CD14-positive monocyte (primary cell): ENCODE measurements around the gene SERPINA5. TPM values are rescaled to one million over a fixed set of nuclear protein-coding genes. Genes with fewer than 3 reads are reported as not detected.

ENCODE experiments used
- DNase-seq, 3 donors: peaks; one replicate each; pipeline ENCODE4 v3.0.0-alpha.2; 2011 to 2022
- H2AFZ ChIP-seq: 2 replicates; pipeline ENCODE4 v1.6.0; 2012; ENCODE audit warnings: mild to moderate bottlenecking, low read depth, low read length, inconsistent platforms; ENCODE audit not compliant: insufficient read depth, poor library complexity, severe bottlenecking
- H3K27ac ChIP-seq, 2 donors: 1 replicate in 1 of 2; 2 replicates in 1 of 2; pipeline ENCODE4 v1.5.1; 2012 to 2013; ENCODE audit warnings: low read length in 2 of 2, control low read depth in 1 of 2, inconsistent platforms in 1 of 2, low read depth in 1 of 2, mild to moderate bottlenecking in 1 of 2
- H3K27me3 ChIP-seq, 2 donors: one replicate each; pipeline versions ENCODE4 v1.6.0 to v1.6.1; 2011 to 2013; ENCODE audit warnings: low read length in 2 of 2; ENCODE audit not compliant: control insufficient read depth in 2 of 2, insufficient read depth in 2 of 2
- H3K36me3 ChIP-seq, 2 donors: replicated peaks in 1 of 2; 1 replicate in 1 of 2; 2 replicates in 1 of 2; pipeline versions ENCODE4 v1.5.1 to v1.6.1; 2012 to 2013; ENCODE audit warnings: low read length in 2 of 2, control low read depth in 1 of 2, inconsistent platforms in 1 of 2, mild to moderate bottlenecking in 1 of 2; ENCODE audit not compliant: insufficient read depth in 2 of 2, control insufficient read depth in 1 of 2
- H3K4me1 ChIP-seq, 2 donors: 1 replicate in 1 of 2; 2 replicates in 1 of 2; pipeline versions ENCODE4 v1.5.1 to v1.6.1; 2012 to 2013; ENCODE audit warnings: low read length in 2 of 2, control low read depth in 1 of 2, inconsistent platforms in 1 of 2, mild to moderate bottlenecking in 1 of 2, moderate library complexity in 1 of 2; ENCODE audit not compliant: insufficient read depth in 2 of 2, control insufficient read depth in 1 of 2
- H3K4me2 ChIP-seq: replicated peaks from 2 replicates; pipeline ENCODE3; 2012; ENCODE audit warnings: low read length, moderate library complexity, mild to moderate bottlenecking; ENCODE audit not compliant: poor library complexity, severe bottlenecking; ENCODE audit errors: extremely low read depth
- H3K4me3 ChIP-seq, 3 experiments: fragments of 200-600 bp in 1 of 3; sonication (generic) in 1 of 3; replicated peaks in 1 of 3; 1 replicate in 2 of 3; 2 replicates in 1 of 3; pipeline ENCODE4 v1.5.1; 2011 to 2013; ENCODE audit warnings: low read length in 3 of 3, mild to moderate bottlenecking in 3 of 3, control low read depth in 2 of 3, low read depth in 2 of 3, inconsistent platforms in 1 of 3, moderate library complexity in 1 of 3
- H3K79me2 ChIP-seq: 2 replicates; pipeline ENCODE4 v1.6.0; 2012; ENCODE audit warnings: mild to moderate bottlenecking, control low read depth, inconsistent platforms, low read length, moderate library complexity; ENCODE audit not compliant: insufficient read depth
- H3K9ac ChIP-seq: 2 replicates; pipeline ENCODE4 v1.6.0; 2017; ENCODE audit warnings: low read length, mild to moderate bottlenecking; ENCODE audit not compliant: insufficient read depth, poor library complexity, severe bottlenecking
- H3K9me3 ChIP-seq, 2 donors: replicated peaks in 1 of 2; 1 replicate in 1 of 2; 2 replicates in 1 of 2; pipeline versions ENCODE4 v1.5.1 to v1.6.1; 2012 to 2013; ENCODE audit warnings: low read length in 2 of 2, control low read depth in 1 of 2; ENCODE audit not compliant: control insufficient read depth in 1 of 2, insufficient read depth in 1 of 2
- H4K20me1 ChIP-seq: 2 replicates; pipeline ENCODE4 v1.6.0; 2012; ENCODE audit warnings: mild to moderate bottlenecking, low read length, control low read depth, moderate library complexity; ENCODE audit not compliant: insufficient read depth
- H3K27ac Mint-ChIP-seq, 7 donors: one replicate each; pipeline ENCODE4 v1.8.0; 2020; ENCODE audit warnings: mild to moderate bottlenecking in 7 of 7, mixed read lengths in 7 of 7, moderate library complexity in 6 of 7, inconsistent platforms in 2 of 7
- H3K27me3 Mint-ChIP-seq, 3 donors: one replicate each; pipeline ENCODE4 v1.8.0; 2021 to 2022; ENCODE audit warnings: low read depth in 3 of 3, mild to moderate bottlenecking in 3 of 3, mixed read lengths in 3 of 3, moderate library complexity in 3 of 3, inconsistent platforms in 1 of 3
- H3K36me3 Mint-ChIP-seq, 2 donors: one replicate each; pipeline ENCODE4 v1.8.0; 2020; ENCODE audit warnings: mixed read lengths in 2 of 2, inconsistent platforms in 1 of 2, mild to moderate bottlenecking in 1 of 2
- H3K4me1 Mint-ChIP-seq: one replicate; pipeline ENCODE4 v1.8.0; 2020; ENCODE audit warnings: mild to moderate bottlenecking, mixed read lengths
- H3K4me3 Mint-ChIP-seq, 2 donors: one replicate each; pipeline ENCODE4 v1.8.0; 2020; ENCODE audit warnings: mild to moderate bottlenecking in 2 of 2, mixed read lengths in 2 of 2, moderate library complexity in 1 of 2
- H3K9me3 Mint-ChIP-seq, 7 donors: one replicate each; pipeline ENCODE4 v1.8.0; 2020 to 2022; ENCODE audit warnings: mixed read lengths in 7 of 7, mild to moderate bottlenecking in 6 of 7, moderate library complexity in 6 of 7, inconsistent platforms in 2 of 7
- WGBS: methylation state at CpG from one replicate; pipeline ENCODE4 v1.1.5; 2013; ENCODE audit warnings: missing lambda C conversion rate; ENCODE audit not compliant: insufficient coverage; 5-methylcytosine and 5-hydroxymethylcytosine counted together
- intact Hi-C, 2 donors: fragments of 100-400 bp; cut with micrococcal nuclease; formaldehyde crosslinking; loops; one replicate each; pipeline versions ENCODE4 v1.15.0 to v1.15.1; 2023
- polyA plus RNA-seq, 3 donors: library from polyadenylated mRNA; depleted of rRNA in 1 of 3; unstranded in 2 of 3; stranded (reverse) in 1 of 3; fragments of 300-500 nt in 2 of 3; fragments of >200 nt in 1 of 3; fragmentation: Illumina TruSeq in 2 of 3; gene quantifications; 1 replicate in 2 of 3; 2 replicates in 1 of 3; pipeline ENCODE4 v1.2.3, GENCODE V29; 2012 to 2021
- TF ChIP-seq, protein P1 (sequence below): fragments of 200-600 bp; IDR thresholded peaks from one replicate; pipeline ENCODE4 v1.8.0; 2022; ENCODE audit warnings: antibody characterized with exemption, mild to moderate bottlenecking

Gene SERPINA5
- polyA plus RNA-seq, 3 donors: not detected

DNA sequence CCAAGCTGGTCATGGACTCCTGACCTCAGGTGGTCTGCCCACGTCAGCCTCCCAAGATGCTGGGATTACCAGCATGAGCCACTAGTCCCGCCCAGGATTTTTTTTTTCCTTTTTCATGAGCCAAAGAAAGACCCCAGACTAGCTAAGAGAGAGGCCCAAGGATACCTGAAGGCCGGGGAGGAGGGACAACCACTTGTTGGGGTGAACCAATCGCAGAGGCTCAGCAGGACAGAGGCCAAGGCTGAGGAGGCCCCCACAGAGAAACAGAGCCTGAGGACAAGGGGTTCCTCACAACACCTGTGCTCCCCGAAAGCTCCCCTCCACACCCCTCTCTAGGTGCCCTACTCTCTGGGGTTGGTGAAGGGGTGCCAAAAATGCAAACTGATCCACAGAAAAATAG is 30.0 kb downstream of the SERPINA5 start:
- intact Hi-C loops: no loop called here
- WGBS: 100% methylated on average over 2 of the region's 5 CpGs

DNA sequence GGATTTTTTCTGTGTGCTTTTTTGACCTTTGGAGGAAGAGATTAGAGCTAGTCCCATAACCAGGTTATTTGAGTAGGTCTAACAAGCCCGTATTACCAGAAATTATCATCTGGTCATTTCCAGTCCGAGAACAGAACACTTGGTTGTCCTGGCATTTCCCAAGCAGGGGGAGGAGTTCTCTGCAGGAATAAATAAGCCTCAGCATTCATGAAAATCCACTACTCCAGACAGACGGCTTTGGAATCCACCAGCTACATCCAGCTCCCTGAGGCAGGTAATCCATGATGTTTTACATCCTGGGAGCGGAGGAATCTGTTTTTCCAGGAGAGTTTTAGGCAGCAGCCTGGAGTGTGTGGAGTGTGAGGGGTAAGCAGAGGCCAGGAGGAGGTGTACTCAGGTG is 30.9 kb downstream of the SERPINA5 start, which contains the start of gene SERPINA3:
TSS of gene SERPINA3 (plus strand) at position 218 of the 400 bp plus-strand sequence. CDS start 2,051 bp downstream, outside the sequence.
- H3K36me3 ChIP-seq: no peaks in the 10 kb centered on the region
- no peak within 1 kb of the TSS for H3K4me3 ChIP-seq
- H3K9me3 ChIP-seq: peaks cover 0 to 22% of the 10 kb centered on the region in 2 donors
- H3K9ac ChIP-seq: no peak within 1 kb of the TSS
- H2AFZ ChIP-seq: no peak within 1 kb of the TSS
- Mint-ChIP-seq H3K4me3 (no peak within 1 kb of the TSS), H3K27ac (no peak within 1 kb of the TSS), H3K36me3 (no peaks in the 10 kb centered on the region), H3K27me3 (peaks cover 1 to 5% (median 2%) of the 10 kb centered on the region in 3 donors), H3K4me1 (no peaks in the 10 kb centered on the region), H3K9me3 (peaks cover 4 to 21% (median 11%) of the 10 kb centered on the region in 7 donors)
- TF ChIP-seq, protein P1, sequence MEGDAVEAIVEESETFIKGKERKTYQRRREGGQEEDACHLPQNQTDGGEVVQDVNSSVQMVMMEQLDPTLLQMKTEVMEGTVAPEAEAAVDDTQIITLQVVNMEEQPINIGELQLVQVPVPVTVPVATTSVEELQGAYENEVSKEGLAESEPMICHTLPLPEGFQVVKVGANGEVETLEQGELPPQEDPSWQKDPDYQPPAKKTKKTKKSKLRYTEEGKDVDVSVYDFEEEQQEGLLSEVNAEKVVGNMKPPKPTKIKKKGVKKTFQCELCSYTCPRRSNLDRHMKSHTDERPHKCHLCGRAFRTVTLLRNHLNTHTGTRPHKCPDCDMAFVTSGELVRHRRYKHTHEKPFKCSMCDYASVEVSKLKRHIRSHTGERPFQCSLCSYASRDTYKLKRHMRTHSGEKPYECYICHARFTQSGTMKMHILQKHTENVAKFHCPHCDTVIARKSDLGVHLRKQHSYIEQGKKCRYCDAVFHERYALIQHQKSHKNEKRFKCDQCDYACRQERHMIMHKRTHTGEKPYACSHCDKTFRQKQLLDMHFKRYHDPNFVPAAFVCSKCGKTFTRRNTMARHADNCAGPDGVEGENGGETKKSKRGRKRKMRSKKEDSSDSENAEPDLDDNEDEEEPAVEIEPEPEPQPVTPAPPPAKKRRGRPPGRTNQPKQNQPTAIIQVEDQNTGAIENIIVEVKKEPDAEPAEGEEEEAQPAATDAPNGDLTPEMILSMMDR: no peak
- no peak within 1 kb of the TSS for H3K4me2 ChIP-seq
- no peaks in the 10 kb centered on the region for H3K27me3 ChIP-seq
- 100% methylated on average over 1 of the region's 4 CpGs for WGBS
- no peak for DNase-seq
- H3K27ac ChIP-seq: no peak within 1 kb of the TSS
- no peaks in the 10 kb centered on the region for H3K79me2 ChIP-seq
- no peaks in the 10 kb centered on the region for H4K20me1 ChIP-seq
- no peaks in the 10 kb centered on the region for H3K4me1 ChIP-seq
- intact Hi-C loops: no loop called here

More for the DNA sequence above, 30.0 kb downstream of the SERPINA5 start:
- Mint-ChIP-seq H3K4me3 (no peak overlapping the region), H3K27me3 (peaks cover 3 to 5% (median 5%) of the 10 kb centered on the region in 3 donors), H3K4me1 (no peaks in the 10 kb centered on the region), H3K36me3 (no peaks in the 10 kb centered on the region), H3K9me3 (peaks cover 0 to 21% (median 5%) of the 10 kb centered on the region in 7 donors), H3K27ac (no peak overlapping the region)
- peaks cover 0 to 14% of the 10 kb centered on the region in 2 donors for H3K9me3 ChIP-seq
- H3K4me1 ChIP-seq: no peaks in the 10 kb centered on the region
- no peaks in the 10 kb centered on the region for H4K20me1 ChIP-seq
- H3K27me3 ChIP-seq: no peaks in the 10 kb centered on the region
- no peaks in the 10 kb centered on the region for H3K79me2 ChIP-seq
- no peak for DNase-seq
- no peaks in the 10 kb centered on the region for H3K36me3 ChIP-seq
- H3K4me3 ChIP-seq: no peak overlapping the region
- no peak overlapping the region for H3K9ac ChIP-seq
- no peak overlapping the region for H3K4me2 ChIP-seq
- TF ChIP-seq, protein P1: no peak
- H3K27ac ChIP-seq: no peak overlapping the region
- H2AFZ ChIP-seq: no peak overlapping the region
